ENCODE results near the gene DRD4. TPM values are rescaled to one million over a fixed set of nuclear protein-coding genes. Genes with fewer than 3 reads are reported as not detected.
"Not testable (repeated sequence)": the region's sequence is repeated elsewhere in the genome, so short reads cannot be mapped to it uniquely, and the experiment has no call there.

The DRD4 gene
- polyA plus RNA-seq, 1 donor: 1.1 TPM

DNA sequence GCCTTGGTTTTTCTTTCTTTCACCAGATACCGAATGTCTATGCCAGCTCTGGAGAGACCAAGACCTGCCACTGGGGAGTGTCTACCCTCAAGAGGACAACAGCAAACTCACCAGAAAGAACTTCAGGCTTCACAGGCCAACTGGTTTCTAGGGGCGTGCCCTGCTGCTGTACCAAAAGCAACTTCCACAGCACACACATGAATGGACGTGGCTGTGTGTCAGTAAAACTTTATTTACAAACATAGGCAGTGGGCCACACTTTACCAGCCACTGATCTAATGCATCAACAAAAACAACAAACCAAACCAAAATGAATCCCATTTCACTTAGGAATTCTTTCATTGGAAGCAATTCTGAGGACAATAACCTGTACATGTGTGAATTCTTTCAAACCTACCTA, 41.2 kb downstream of the DRD4 start:
- no peak for DNase-seq

DNA sequence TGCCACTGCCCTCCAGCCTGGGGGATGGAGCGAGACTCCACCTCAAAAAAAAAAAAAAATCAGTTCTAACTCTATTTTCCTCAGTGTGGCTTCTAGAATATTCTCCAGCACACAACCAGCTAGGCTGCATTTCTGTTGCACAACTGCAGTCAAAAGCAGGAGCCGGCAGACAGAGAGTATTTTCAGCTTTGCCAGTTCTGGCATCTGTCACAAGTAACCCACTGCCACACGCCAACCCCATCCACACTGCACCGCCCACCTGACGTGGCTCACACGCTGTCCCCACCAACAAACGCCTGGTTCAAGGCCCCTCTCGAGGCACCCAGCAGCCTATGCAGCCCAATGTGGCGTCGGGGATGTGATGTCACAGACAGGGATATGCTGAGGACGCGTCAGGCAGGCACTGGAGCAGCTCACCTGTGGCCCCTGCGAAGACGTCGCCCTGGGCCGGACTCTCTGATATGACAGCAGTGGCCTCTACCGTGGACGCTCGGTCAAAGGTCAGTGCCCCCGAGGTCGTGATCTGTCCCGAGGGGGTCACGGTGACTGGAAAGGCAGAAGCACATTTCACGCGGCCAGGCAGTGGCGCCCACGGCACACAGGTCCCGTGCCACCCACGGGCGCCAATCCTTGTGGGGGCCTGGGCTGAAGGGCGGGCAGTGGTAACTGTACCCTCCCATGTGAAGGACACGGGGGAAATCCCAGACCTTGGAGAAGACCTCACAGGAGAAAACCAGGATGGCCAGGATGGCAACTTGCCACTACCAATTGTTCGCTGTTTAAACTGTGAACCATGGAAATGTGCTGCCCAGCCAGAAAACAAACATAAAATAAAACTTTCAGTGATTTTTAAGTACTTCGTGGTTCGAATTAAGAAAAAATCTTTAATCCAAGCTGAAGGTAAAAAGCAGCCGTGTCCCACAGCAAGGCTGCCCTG, 42.5 kb downstream of the DRD4 start:
- DNase-seq: no peak

DNA sequence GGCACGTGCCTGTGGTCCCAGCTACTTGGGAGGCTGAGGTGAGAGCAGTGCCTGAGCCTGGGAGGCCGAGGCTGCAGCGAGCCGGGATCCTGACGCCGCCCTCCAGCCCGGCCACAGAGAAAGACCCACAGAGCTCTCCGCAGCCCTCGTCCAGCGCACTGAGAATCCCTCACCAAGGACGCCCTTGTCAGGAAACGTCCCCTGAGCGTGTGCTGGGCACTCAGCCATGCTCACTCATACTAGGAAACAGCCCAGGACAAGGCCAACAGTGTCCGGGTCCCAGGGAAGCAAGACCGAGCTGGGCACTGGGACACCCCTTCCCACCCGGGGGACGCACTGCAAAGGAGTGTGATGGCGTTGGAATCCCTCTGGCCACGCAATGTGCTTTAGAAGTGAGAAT, 43.4 kb downstream of the DRD4 start:
- DNase-seq: no peak

DNA sequence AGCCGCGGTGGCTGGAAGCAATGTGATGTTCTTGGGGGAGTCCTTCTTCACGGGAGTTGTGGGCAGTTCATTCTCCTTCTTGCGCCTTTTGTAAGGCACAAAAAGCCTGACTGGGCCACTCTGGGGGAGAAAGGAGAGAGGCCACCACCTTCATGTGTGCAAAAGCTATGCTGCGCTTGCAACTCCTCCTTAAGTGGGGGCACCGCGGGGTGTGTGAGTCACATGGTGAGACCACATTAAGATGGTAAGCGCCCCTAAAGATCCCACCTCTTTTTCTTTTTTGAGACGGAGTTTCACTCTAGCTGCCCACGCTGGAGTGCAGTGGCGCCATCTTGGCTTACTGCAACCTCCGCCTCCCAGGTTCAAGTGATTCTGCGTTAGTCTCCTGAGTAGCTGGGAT, 43.9 kb downstream of the DRD4 start:
- no peak for DNase-seq

GRCh38 chr11:686451-687243, 49.6 kb downstream of the DRD4 start:
- DNase-seq: no peak

- no peak for DNase-seq
These were observed 50.7 kb downstream of the DRD4 start for GRCh38 chr11:687751-688150.

- DNase-seq: no peak
These were observed 51.6 kb downstream of the DRD4 start for GRCh38 chr11:688681-689080.

DNA sequence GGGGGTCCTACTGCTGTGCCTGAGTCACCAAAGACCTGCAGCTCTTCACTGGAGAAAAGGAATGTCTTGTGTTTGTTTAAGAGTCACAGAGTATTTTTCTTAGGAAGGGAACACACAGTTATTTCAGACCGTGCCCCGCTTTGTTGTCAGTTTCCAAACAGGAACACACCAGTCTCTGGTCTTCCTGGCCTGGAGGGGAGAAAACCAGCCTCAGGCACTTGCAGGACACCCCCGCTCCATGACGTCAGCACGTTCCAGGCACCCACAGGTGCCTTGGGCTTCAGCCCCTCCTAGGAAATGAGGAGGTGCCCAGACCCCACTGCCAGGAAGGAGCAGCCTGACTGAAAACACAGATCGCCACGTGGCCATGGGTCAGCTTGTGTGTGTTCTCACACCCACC, 52.6 kb downstream of the DRD4 start:
- DNase-seq: no peak

GRCh38 chr11:690244-690643, 53.2 kb downstream of the DRD4 start:
- DNase-seq: not testable (repeated sequence)

Other genes with a start within 250 kb of the DRD4 start
- gene PKP3, start 243.1 kb upstream of the DRD4 start, polyA plus RNA-seq (ENCODE audit: insufficient read length): 6.6 TPM
- gene SIGIRR, start 222.3 kb upstream of the DRD4 start, polyA plus RNA-seq (ENCODE audit: insufficient read length): 38.3 TPM
- 10.6 TPM for gene ANO9, start 195.3 kb upstream of the DRD4 start, polyA plus RNA-seq (ENCODE audit: insufficient read length)
- 34.8 TPM for gene PTDSS2, start 187.0 kb upstream of the DRD4 start, polyA plus RNA-seq (ENCODE audit: insufficient read length)
- gene RNH1, start 130.0 kb upstream of the DRD4 start, polyA plus RNA-seq (ENCODE audit: insufficient read length): 71.2 TPM
- gene HRAS, start 101.7 kb upstream of the DRD4 start, polyA plus RNA-seq (ENCODE audit: insufficient read length): 37.5 TPM
- 3.5 TPM for gene LRRC56, start 99.7 kb upstream of the DRD4 start, polyA plus RNA-seq (ENCODE audit: insufficient read length)
- gene LMNTD2, start 76.5 kb upstream of the DRD4 start, polyA plus RNA-seq (ENCODE audit: insufficient read length): 2.5 TPM
- 34.9 TPM for gene RASSF7, start 76.3 kb upstream of the DRD4 start, polyA plus RNA-seq (ENCODE audit: insufficient read length)
- gene PHRF1, start 60.8 kb upstream of the DRD4 start, polyA plus RNA-seq (ENCODE audit: insufficient read length): 20.6 TPM
- gene IRF7, start 21.3 kb upstream of the DRD4 start, polyA plus RNA-seq (ENCODE audit: insufficient read length): 6.4 TPM
- 46.0 TPM for gene CDHR5, start 12.3 kb upstream of the DRD4 start, polyA plus RNA-seq (ENCODE audit: insufficient read length)
- 0.67 TPM for gene SCT, start 10.1 kb upstream of the DRD4 start, polyA plus RNA-seq (ENCODE audit: insufficient read length)
- 45.6 TPM for gene DEAF1, start 58.0 kb downstream of the DRD4 start, polyA plus RNA-seq (ENCODE audit: insufficient read length)
- 56.5 TPM for gene TMEM80, start 58.5 kb downstream of the DRD4 start, polyA plus RNA-seq (ENCODE audit: insufficient read length)
- gene EPS8L2, start 69.0 kb downstream of the DRD4 start, polyA plus RNA-seq (ENCODE audit: insufficient read length): 115 TPM
- gene TALDO1, start 110.2 kb downstream of the DRD4 start, polyA plus RNA-seq (ENCODE audit: insufficient read length): 116 TPM
- gene GATD1, start 140.2 kb downstream of the DRD4 start, polyA plus RNA-seq (ENCODE audit: insufficient read length): 65.7 TPM
- 0.27 TPM for gene CEND1, start 152.8 kb downstream of the DRD4 start, polyA plus RNA-seq (ENCODE audit: insufficient read length)
- gene SLC25A22, start 161.0 kb downstream of the DRD4 start, polyA plus RNA-seq (ENCODE audit: insufficient read length): 13.0 TPM
- 10.1 TPM for gene PIDD1, start 168.0 kb downstream of the DRD4 start, polyA plus RNA-seq (ENCODE audit: insufficient read length)
- 855 TPM for gene RPLP2, start 172.7 kb downstream of the DRD4 start, polyA plus RNA-seq (ENCODE audit: insufficient read length)
- gene PNPLA2, start 181.6 kb downstream of the DRD4 start, polyA plus RNA-seq (ENCODE audit: insufficient read length): 40.9 TPM
- gene CRACR2B, start 190.7 kb downstream of the DRD4 start, polyA plus RNA-seq (ENCODE audit: insufficient read length): 9.9 TPM
- gene CD151, start 195.7 kb downstream of the DRD4 start, polyA plus RNA-seq (ENCODE audit: insufficient read length): 145 TPM
- gene POLR2L, start 205.3 kb downstream of the DRD4 start, polyA plus RNA-seq (ENCODE audit: insufficient read length): 71.9 TPM
- gene TSPAN4, start 205.6 kb downstream of the DRD4 start, polyA plus RNA-seq (ENCODE audit: insufficient read length): 55.9 TPM